ENCODE data around the gene KSR1. TPM values are rescaled to one million over a fixed set of nuclear protein-coding genes. Genes with fewer than 3 reads are reported as not detected.

The KSR1 gene
- total RNA-seq, 1 experiment from 2014 or later = 4.5 TPM

DNA sequence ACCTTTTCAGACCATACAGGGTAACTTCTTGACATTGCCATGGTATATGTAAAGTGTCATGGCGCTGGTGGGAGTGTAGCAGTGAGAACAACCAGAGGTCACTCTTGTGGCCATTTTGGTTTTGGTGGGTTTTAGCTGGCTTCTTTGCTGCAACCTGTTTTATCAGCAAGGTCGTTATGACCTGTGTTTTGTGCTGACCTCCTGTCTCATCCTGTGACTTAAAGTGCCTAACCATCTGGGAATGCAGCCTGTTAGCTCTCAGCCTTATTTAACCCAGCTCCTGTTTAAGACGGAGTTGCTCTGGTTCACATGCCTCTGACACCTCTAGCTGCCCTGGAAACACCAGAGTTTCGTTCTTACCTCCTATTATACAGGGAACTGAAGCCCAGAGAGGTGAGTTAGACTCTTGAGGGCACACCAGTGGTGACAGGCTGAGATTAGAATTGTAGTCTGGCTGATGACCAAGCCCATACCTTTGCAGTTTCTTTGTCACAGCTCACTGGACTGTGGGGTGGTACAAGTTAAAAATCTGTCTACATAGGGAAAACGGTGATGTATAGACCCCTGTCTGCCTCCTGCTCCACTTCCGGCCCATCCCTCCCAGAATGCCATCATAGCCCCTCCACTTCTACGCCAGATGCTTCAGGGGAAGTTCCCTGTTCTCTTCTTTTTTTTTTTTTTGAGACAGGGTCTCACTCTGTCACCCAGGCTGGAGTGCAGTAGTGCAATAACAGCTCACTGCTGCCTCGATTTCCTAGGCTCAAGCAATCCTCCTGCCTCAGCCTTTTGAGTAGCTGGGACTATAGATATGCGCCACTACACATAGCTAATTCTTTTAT is 21.0 kb downstream of the KSR1 start:
- no peaks in the 10 kb centered on the region for H3K9me3 Mint-ChIP-seq (ENCODE audit: low read depth, unreplicated experiment)
- no peaks in the 10 kb centered on the region for H3K27me3 Mint-ChIP-seq (ENCODE audit: unreplicated experiment)
- no peak for TF ChIP-seq CTCF (IDR thresholded peaks at IDR 0.05; ENCODE audit: unreplicated experiment)
- H3K27ac Mint-ChIP-seq (ENCODE audit: unreplicated experiment) = no peak overlapping the region
- intact Hi-C loops (cut with micrococcal nuclease; ENCODE audit: unreplicated experiment) = no loop called here
- CTCF ChIA-PET = no interaction called here
- no peaks in the 10 kb centered on the region for H3K36me3 Mint-ChIP-seq (ENCODE audit: insufficient read depth, unreplicated experiment)
- H3K4me1 Mint-ChIP-seq (ENCODE audit: low read depth, unreplicated experiment) = peaks cover 11% of the 10 kb centered on the region
- no peak overlapping the region for H3K4me3 Mint-ChIP-seq (ENCODE audit: low read depth, unreplicated experiment)
- DNase-seq = no peak
- BruUV-seq (replicated peaks) = no TSS peak

DNA sequence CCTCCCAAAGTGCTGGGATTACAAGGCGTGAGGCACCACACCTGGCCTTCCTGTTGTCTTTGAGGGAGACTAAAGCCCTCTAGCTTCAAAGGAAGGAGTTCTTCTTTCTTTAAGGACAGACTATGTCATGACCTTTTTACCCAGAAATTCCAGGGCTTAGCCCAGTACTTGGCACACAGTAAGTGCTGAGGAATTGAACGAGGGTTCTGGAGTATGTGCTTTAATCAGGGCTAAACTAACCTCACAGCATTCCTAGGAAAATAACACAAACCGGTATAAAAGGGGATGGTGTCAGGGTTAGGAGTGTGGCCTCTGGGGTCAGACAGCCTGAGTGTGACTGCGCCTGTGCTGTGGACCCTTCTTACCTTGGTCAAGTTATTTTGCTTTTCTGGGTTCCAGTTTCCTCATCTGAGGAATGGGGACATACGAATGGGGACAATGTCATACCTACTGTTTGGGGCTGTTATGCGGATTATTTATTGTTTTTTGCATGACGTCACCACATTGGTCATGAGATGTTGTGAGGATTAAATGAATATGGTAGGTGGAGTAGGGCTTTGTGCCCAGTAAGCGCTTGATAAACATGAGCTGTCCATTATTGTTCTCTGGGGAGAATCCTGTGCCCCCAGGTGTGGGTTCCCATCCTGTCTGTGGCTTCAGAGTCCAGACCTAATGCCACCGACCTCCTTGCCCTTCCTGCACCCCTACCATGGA is 21.9 kb downstream of the KSR1 start:
- no peak for DNase-seq
- peaks cover 9% of the 10 kb centered on the region for H3K4me1 Mint-ChIP-seq (ENCODE audit: low read depth, unreplicated experiment)
- TF ChIP-seq CTCF (IDR thresholded peaks at IDR 0.05; ENCODE audit: unreplicated experiment) = no peak
- BruUV-seq (replicated peaks) = no TSS peak
- intact Hi-C loops (cut with micrococcal nuclease; ENCODE audit: unreplicated experiment) = no loop called here
- H3K27ac Mint-ChIP-seq (ENCODE audit: unreplicated experiment) = no peak overlapping the region
- H3K27me3 Mint-ChIP-seq (ENCODE audit: unreplicated experiment) = no peaks in the 10 kb centered on the region
- H3K36me3 Mint-ChIP-seq (ENCODE audit: insufficient read depth, unreplicated experiment) = no peaks in the 10 kb centered on the region
- no peak overlapping the region for H3K4me3 Mint-ChIP-seq (ENCODE audit: low read depth, unreplicated experiment)
- H3K9me3 Mint-ChIP-seq (ENCODE audit: low read depth, unreplicated experiment) = no peaks in the 10 kb centered on the region
- CTCF ChIA-PET = no interaction called here

GRCh38 chr17:27478901-27479538 is 22.8 kb downstream of the KSR1 start:
- no peak overlapping the region for H3K4me3 Mint-ChIP-seq (ENCODE audit: low read depth, unreplicated experiment)
- no peaks in the 10 kb centered on the region for H3K9me3 Mint-ChIP-seq (ENCODE audit: low read depth, unreplicated experiment)
- H3K27me3 Mint-ChIP-seq (ENCODE audit: unreplicated experiment) = no peaks in the 10 kb centered on the region
- BruUV-seq (replicated peaks) = no TSS peak
- H3K27ac Mint-ChIP-seq (ENCODE audit: unreplicated experiment) = no peak overlapping the region
- TF ChIP-seq CTCF (IDR thresholded peaks at IDR 0.05; ENCODE audit: unreplicated experiment) = no peak
- no peaks in the 10 kb centered on the region for H3K36me3 Mint-ChIP-seq (ENCODE audit: insufficient read depth, unreplicated experiment)
- H3K4me1 Mint-ChIP-seq (ENCODE audit: low read depth, unreplicated experiment) = peaks cover under 1% of the 10 kb centered on the region
- no peak for DNase-seq
- CTCF ChIA-PET = no interaction called here
- intact Hi-C loops (cut with micrococcal nuclease; ENCODE audit: unreplicated experiment) = no loop called here

DNA sequence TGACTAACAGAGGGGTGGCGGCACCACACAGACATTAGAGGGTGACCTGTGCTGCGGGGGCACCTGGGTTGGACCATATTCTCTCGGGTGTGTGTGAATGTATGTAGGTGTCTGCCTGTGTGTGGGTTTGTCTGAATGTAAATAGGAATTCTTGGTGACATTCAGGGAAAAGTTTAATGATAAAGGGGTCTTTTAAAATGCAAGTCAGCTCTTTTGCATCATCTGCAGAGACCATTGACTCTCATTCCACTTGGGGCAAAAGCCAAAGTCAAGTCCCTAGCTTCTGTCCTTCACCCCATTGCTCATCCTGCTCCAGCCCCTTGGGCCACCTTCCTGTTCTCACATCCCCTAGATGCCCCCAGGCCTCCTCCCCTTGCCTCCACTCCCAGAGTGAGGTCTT is 23.6 kb downstream of the KSR1 start:
- Mint-ChIP-seq H3K27me3 (ENCODE audit: unreplicated experiment) (no peaks in the 10 kb centered on the region), H3K4me1 (ENCODE audit: low read depth, unreplicated experiment) (no peaks in the 10 kb centered on the region), H3K4me3 (ENCODE audit: low read depth, unreplicated experiment) (no peak overlapping the region), H3K9me3 (ENCODE audit: low read depth, unreplicated experiment) (no peaks in the 10 kb centered on the region), H3K36me3 (ENCODE audit: insufficient read depth, unreplicated experiment) (no peaks in the 10 kb centered on the region), H3K27ac (ENCODE audit: unreplicated experiment) (no peak overlapping the region)
- no peak for TF ChIP-seq CTCF (IDR thresholded peaks at IDR 0.05; ENCODE audit: unreplicated experiment)
- intact Hi-C loops (cut with micrococcal nuclease; ENCODE audit: unreplicated experiment) = no loop called here
- DNase-seq = no peak
- BruUV-seq (replicated peaks) = no TSS peak
- CTCF ChIA-PET = interaction anchor here (0.5 kb wide), 1 partner anchor 67 kb away, joined by 3 read pairs; no protein-coding TSS in a partner anchor
